HepG2 (cell line): Measurements from ENCODE around the gene RNH1.

ENCODE experiments used
- CEBPB ChIP-seq: IDR thresholded peaks from 2 replicates; pipeline ENCODE4 v1.6.1; 2011; ENCODE audit warnings: low read depth, low read length, improper control_type of control experiment, borderline replicate concordance
- NFIC ChIP-seq: IDR thresholded peaks from 2 replicates; pipeline ENCODE4 v1.6.1; 2012; ENCODE audit warnings: mild to moderate bottlenecking, low read length, inconsistent platforms
- RFX3 ChIP-seq: IDR thresholded peaks from 2 replicates; pipeline ENCODE4 v1.6.1; 2016; ENCODE audit warnings: missing biosample characterization, missing genetic modification reagents
- SIN3A ChIP-seq: IDR thresholded peaks from 2 replicates; pipeline ENCODE4 v1.6.1; 2011; ENCODE audit warnings: low read depth, mild to moderate bottlenecking, control low read depth, low read length, borderline replicate concordance
- ZFP36L1 ChIP-seq: sonication (generic); formaldehyde crosslinking; IDR thresholded peaks from 2 replicates; pipeline ENCODE4 v1.8.0; 2022; ENCODE audit warnings: mild to moderate bottlenecking, missing genetic modification reagents, moderate library complexity
- ZNF292 ChIP-seq: sonication (generic); formaldehyde crosslinking; IDR thresholded peaks from 2 replicates; pipeline ENCODE4 v1.8.1; 2022; ENCODE audit warnings: mild to moderate bottlenecking, low read depth, missing genetic modification reagents, borderline replicate concordance
- TF ChIP-seq, protein P1 (sequence below): sonication (generic); formaldehyde crosslinking; IDR thresholded peaks from 2 replicates; pipeline ENCODE4 v1.5.0; 2020; ENCODE audit warnings: mild to moderate bottlenecking, missing genetic modification reagents, moderate library complexity
- TF ChIP-seq, protein P2 (sequence below): sonication (generic); formaldehyde crosslinking; IDR thresholded peaks from 2 replicates; pipeline ENCODE4 v1.4.0; 2020; ENCODE audit warnings: missing genetic modification reagents

DNA sequence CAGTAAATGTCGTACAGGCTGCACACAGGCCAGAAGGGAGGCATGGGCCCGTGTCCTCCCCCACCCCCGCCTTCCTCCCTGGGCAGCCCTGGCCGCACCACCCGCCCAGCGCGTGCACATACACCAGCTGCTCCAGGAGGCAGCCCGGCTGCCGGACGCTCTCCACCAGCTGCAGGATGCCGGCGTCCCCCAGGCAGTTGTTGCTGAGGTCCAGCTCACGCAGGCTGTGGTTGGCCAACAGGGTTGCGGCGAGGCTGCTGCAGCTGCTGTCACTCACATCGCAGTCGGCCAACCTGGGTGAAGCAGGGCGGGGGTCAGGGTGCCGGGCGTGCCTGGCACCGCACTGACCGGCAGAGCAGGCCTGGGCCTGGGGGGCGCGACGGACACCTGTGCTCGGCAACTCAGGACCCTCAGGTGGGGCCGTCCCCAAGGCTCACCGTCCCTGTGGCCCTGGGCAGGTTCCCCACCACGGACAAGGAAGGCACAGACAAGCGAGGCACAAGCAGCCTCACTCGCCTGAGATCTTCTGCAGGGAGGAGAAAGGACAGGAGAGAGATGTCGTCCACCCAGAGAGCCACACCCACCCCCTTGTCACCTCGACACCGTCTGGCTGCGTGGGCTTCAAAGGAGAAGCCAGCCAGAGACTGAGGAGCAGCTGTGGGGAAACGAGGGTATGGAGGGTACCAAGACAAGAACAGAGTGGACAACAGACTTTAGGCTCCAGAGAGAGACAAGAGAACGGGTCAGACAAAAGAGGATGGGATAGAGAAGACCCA, 12.1 kb downstream of the RNH1 start:
- TF ChIP-seq CEBPB: no peak
- TF ChIP-seq, protein P1, sequence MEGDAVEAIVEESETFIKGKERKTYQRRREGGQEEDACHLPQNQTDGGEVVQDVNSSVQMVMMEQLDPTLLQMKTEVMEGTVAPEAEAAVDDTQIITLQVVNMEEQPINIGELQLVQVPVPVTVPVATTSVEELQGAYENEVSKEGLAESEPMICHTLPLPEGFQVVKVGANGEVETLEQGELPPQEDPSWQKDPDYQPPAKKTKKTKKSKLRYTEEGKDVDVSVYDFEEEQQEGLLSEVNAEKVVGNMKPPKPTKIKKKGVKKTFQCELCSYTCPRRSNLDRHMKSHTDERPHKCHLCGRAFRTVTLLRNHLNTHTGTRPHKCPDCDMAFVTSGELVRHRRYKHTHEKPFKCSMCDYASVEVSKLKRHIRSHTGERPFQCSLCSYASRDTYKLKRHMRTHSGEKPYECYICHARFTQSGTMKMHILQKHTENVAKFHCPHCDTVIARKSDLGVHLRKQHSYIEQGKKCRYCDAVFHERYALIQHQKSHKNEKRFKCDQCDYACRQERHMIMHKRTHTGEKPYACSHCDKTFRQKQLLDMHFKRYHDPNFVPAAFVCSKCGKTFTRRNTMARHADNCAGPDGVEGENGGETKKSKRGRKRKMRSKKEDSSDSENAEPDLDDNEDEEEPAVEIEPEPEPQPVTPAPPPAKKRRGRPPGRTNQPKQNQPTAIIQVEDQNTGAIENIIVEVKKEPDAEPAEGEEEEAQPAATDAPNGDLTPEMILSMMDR (CRISPR knock-in tag): no peak
- no peak for TF ChIP-seq SIN3A
- TF ChIP-seq, protein P2, sequence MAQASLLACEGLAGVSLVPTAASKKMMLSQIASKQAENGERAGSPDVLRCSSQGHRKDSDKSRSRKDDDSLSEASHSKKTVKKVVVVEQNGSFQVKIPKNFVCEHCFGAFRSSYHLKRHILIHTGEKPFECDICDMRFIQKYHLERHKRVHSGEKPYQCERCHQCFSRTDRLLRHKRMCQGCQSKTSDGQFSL (CRISPR knock-in tag): no peak
- TF ChIP-seq ZNF292 (CRISPR knock-in tag): no peak
- TF ChIP-seq ZFP36L1 (CRISPR knock-in tag): no peak
- no peak for TF ChIP-seq NFIC
- no peak for TF ChIP-seq RFX3
